ENCODE measurements around the gene RAB26.
"Not testable (repeated sequence)": the region's sequence is repeated elsewhere in the genome, so short reads cannot be mapped to it uniquely, and the experiment has no call there.

The RAB26 gene

GRCh38 chr16:2196162-2196980 is 47.9 kb downstream of the RAB26 start, which contains the start of gene CASKIN1:
Gene CASKIN1, minus strand, starts transcription at chr16:2196605. Its CDS starts 173 bp downstream, at chr16:2196432.
- no peak for DNase-seq (ENCODE audit: low read depth, low spot score)

- DNase-seq (ENCODE audit: low read depth, low spot score): no peak
Measured at GRCh38 chr16:2196981-2197511, 48.6 kb downstream of the RAB26 start.

GRCh38 chr16:2197765-2198164 is 49.3 kb downstream of the RAB26 start:
- DNase-seq (ENCODE audit: low read depth, low spot score): no peak

- no peak for DNase-seq (ENCODE audit: low read depth, low spot score)
Measured at GRCh38 chr16:2198283-2198682, 49.9 kb downstream of the RAB26 start.

GRCh38 chr16:2199095-2199494 is 50.7 kb downstream of the RAB26 start:
- DNase-seq (ENCODE audit: low read depth, low spot score): no peak

GRCh38 chr16:2199621-2200139 is 51.3 kb downstream of the RAB26 start:
- DNase-seq (ENCODE audit: low read depth, low spot score): no peak

- no peak for DNase-seq (ENCODE audit: low read depth, low spot score)
Measured at GRCh38 chr16:2200313-2200712, 51.9 kb downstream of the RAB26 start.

- DNase-seq (ENCODE audit: low read depth, low spot score): not testable (repeated sequence)
Measured at GRCh38 chr16:2203119-2203688, 54.8 kb downstream of the RAB26 start.

Measured in iPS DF 19.7 (cell line).